Right lobe of liver (tissue), 4 donors: ENCODE results near the gene SYNRG.

Experiments
- CTCF ChIP-seq, 4 donors: fragments of 200-600 bp in 3 of 4; fragments of 450-650 bp in 1 of 4; IDR thresholded peaks; one replicate each; pipeline versions ENCODE4 v1.5.1 to v1.8.0; 2016 to 2022; ENCODE audit warnings: antibody characterized with exemption in 4 of 4, mild to moderate bottlenecking in 2 of 4
- POLR2A ChIP-seq: fragments of 450-650 bp; IDR thresholded peaks from one replicate; pipeline ENCODE4 v1.6.1; 2017; ENCODE audit warnings: antibody characterized with exemption, mild to moderate bottlenecking
- donor health status: DM: no; HTN: no; CAD: no.
- donor health status: DM: no; HTN: no; CAD: no.
- donor health status: DM: no; HTN: yes; CAD: no.

- TF ChIP-seq POLR2A (no peak), CTCF (IDR thresholded peaks at IDR 0.05) (no peak)
These were observed 142.7 kb downstream of the SYNRG start for GRCh38 chr17:37466471-37466870.
